ENCODE measurements around the gene MKX. TPM values are rescaled to one million over a fixed set of nuclear protein-coding genes. Genes with fewer than 3 reads are reported as not detected.

Gene MKX
- total RNA-seq, 1 donor from 2014 or later: 0.31 TPM

- no peak for DNase-seq (ENCODE audit: low spot score, unreplicated experiment)
- Mint-ChIP-seq H3K9me3 (ENCODE audit: low read depth) (no peaks in the 10 kb centered on the region), H3K36me3 (ENCODE audit: insufficient read depth) (no peaks in the 10 kb centered on the region), H3K27me3 (peaks cover 6% of the 10 kb centered on the region), H3K27ac (no peak overlapping the region), H3K4me3 (ENCODE audit: low read depth) (no peak overlapping the region), H3K4me1 (ENCODE audit: low read depth) (no peaks in the 10 kb centered on the region)
- TF ChIP-seq, protein P1, sequence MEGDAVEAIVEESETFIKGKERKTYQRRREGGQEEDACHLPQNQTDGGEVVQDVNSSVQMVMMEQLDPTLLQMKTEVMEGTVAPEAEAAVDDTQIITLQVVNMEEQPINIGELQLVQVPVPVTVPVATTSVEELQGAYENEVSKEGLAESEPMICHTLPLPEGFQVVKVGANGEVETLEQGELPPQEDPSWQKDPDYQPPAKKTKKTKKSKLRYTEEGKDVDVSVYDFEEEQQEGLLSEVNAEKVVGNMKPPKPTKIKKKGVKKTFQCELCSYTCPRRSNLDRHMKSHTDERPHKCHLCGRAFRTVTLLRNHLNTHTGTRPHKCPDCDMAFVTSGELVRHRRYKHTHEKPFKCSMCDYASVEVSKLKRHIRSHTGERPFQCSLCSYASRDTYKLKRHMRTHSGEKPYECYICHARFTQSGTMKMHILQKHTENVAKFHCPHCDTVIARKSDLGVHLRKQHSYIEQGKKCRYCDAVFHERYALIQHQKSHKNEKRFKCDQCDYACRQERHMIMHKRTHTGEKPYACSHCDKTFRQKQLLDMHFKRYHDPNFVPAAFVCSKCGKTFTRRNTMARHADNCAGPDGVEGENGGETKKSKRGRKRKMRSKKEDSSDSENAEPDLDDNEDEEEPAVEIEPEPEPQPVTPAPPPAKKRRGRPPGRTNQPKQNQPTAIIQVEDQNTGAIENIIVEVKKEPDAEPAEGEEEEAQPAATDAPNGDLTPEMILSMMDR (IDR thresholded peaks at IDR 0.05; ENCODE audit: unreplicated experiment): no peak
These were observed 14.1 kb upstream of the MKX start for GRCh38 chr10:27759483-27760272.

DNA sequence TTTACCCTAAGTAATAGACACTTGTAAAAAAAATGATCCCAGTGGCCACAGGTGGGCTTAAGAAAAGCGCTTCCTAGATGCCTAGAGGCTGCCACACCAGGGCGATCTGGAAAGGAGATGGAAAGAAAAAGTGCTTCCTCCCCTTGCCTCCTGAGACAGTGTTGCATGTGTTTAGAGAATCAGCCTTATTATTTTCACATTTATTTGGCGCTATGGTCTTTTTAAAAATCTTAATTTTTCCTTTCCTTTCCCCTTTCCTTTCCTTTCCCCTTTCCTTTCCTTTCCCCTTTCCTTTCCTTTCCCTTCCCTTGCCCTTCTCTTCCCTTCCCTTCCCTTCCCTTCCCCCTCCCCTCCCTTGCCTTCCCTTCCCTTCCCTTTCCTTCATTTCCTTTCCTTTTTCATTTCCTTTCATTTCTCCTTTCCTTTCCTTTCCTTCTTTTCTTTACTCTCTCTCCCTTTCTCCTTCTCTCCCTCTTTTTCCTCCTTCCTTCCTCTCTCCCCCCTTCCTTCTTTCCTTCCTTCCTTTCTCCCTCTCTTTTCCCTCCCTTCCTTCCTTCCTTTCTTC lies 7.1 kb upstream of the MKX start:
- H3K27me3 Mint-ChIP-seq: peaks cover 67% of the 10 kb centered on the region
- H3K4me1 Mint-ChIP-seq (ENCODE audit: low read depth): no peaks in the 10 kb centered on the region
- no peak for DNase-seq (ENCODE audit: low spot score, unreplicated experiment)

GRCh38 chr10:27748601-27749000 lies 3.0 kb upstream of the MKX start:
- no peaks in the 10 kb centered on the region for H3K36me3 Mint-ChIP-seq (ENCODE audit: insufficient read depth)
- no peak overlapping the region for H3K27ac Mint-ChIP-seq
- H3K27me3 Mint-ChIP-seq: peaks cover 89% of the 10 kb centered on the region
- no peak overlapping the region for H3K4me3 Mint-ChIP-seq (ENCODE audit: low read depth)
- no peaks in the 10 kb centered on the region for H3K9me3 Mint-ChIP-seq (ENCODE audit: low read depth)
- TF ChIP-seq, protein P1 (IDR thresholded peaks at IDR 0.05; ENCODE audit: unreplicated experiment): no peak
- H3K4me1 Mint-ChIP-seq (ENCODE audit: low read depth): peaks cover 14% of the 10 kb centered on the region
- DNase-seq (ENCODE audit: low spot score, unreplicated experiment): no peak

More for the DNA sequence above, 7.1 kb upstream of the MKX start:
- TF ChIP-seq, protein P1 (IDR thresholded peaks at IDR 0.05; ENCODE audit: unreplicated experiment): no peak
- H3K36me3 Mint-ChIP-seq (ENCODE audit: insufficient read depth): no peaks in the 10 kb centered on the region
- no peaks in the 10 kb centered on the region for H3K9me3 Mint-ChIP-seq (ENCODE audit: low read depth)
- no peak overlapping the region for H3K27ac Mint-ChIP-seq
- H3K4me3 Mint-ChIP-seq (ENCODE audit: low read depth): no peak overlapping the region

GRCh38 chr10:27747096-27747451 lies 1.5 kb upstream of the MKX start:
- Mint-ChIP-seq H3K4me3 (ENCODE audit: low read depth) (no peak overlapping the region), H3K27ac (no peak overlapping the region)
- DNase-seq (ENCODE audit: low spot score, unreplicated experiment): no peak

GRCh38 chr10:27746397-27747095 lies 927 bp upstream of the MKX start:
- H3K9me3 Mint-ChIP-seq (ENCODE audit: low read depth): no peaks in the 10 kb centered on the region
- H3K4me3 Mint-ChIP-seq (ENCODE audit: low read depth): peak overlapping the region; percentile 58
- no peaks in the 10 kb centered on the region for H3K36me3 Mint-ChIP-seq (ENCODE audit: insufficient read depth)
- TF ChIP-seq, protein P1 (IDR thresholded peaks at IDR 0.05; ENCODE audit: unreplicated experiment): no peak
- peaks cover 80% of the 10 kb centered on the region for H3K27me3 Mint-ChIP-seq
- H3K4me1 Mint-ChIP-seq (ENCODE audit: low read depth): peaks cover 15% of the 10 kb centered on the region
- H3K27ac Mint-ChIP-seq: no peak overlapping the region
- DNase-seq (ENCODE audit: low spot score, unreplicated experiment): no peak

More at GRCh38 chr10:27747096-27747451, 1.5 kb upstream of the MKX start:
- H3K27me3 Mint-ChIP-seq: peaks cover 80% of the 10 kb centered on the region
- H3K4me1 Mint-ChIP-seq (ENCODE audit: low read depth): peaks cover 15% of the 10 kb centered on the region
- no peaks in the 10 kb centered on the region for H3K9me3 Mint-ChIP-seq (ENCODE audit: low read depth)
- TF ChIP-seq, protein P1 (IDR thresholded peaks at IDR 0.05; ENCODE audit: unreplicated experiment): no peak
- H3K36me3 Mint-ChIP-seq (ENCODE audit: insufficient read depth): no peaks in the 10 kb centered on the region
